ENCODE results near the gene GORASP1. TPM values are rescaled to one million over a fixed set of nuclear protein-coding genes. Genes with fewer than 3 reads are reported as not detected.

GORASP1 gene
- total RNA-seq, 1 experiment from 2014 or later: 39.4 TPM

- Histone ChIP-seq H3K36me3 (ENCODE audit: control insufficient read depth, insufficient read depth, low read length) (no peaks in the 10 kb centered on the region), H3K27ac (ENCODE audit: low read length) (no peak overlapping the region), H3K9me3 (ENCODE audit: control insufficient read depth, insufficient read depth, low read depth, low read length) (no peaks in the 10 kb centered on the region; the same call in 1 of the 2 replicates), H3K27me3 (ENCODE audit: control insufficient read depth, insufficient read depth, low read length) (no peaks in the 10 kb centered on the region), H3K4me1 (ENCODE audit: control insufficient read depth, insufficient read depth, low read length) (peaks cover 5% of the 10 kb centered on the region; the same call in 1 of the 2 replicates), H3K4me3 (ENCODE audit: low read depth in 2 of 2, low read length in 2 of 2) (no peak overlapping the region)
- POLR2A ChIA-PET: no interaction called here
- DNase-seq (ENCODE audit: low read depth, low spot score) (no peak), ATAC-seq (no peak)
- intact Hi-C loops (cut with micrococcal nuclease; ENCODE audit: unreplicated experiment) (no loop called here), in situ Hi-C loops (cut with HindIII; ENCODE audit: low pct_unique_long_range_greater_than_20kb, low sequenced_read_pairs) (no loop called here)
- CTCF ChIA-PET: no interaction called here
- no peak for TF ChIP-seq SIN3A (IDR thresholded peaks at IDR 0.05; ENCODE audit: borderline replicate concordance, insufficient read depth, low read depth, low read length)
- TF ChIP-seq TCF7L2 (IDR thresholded peaks at IDR 0.05; ENCODE audit: low read depth, low read length): no peak
- no TSS peak for BruUV-seq (replicated peaks)
These were observed 51.3 kb downstream of the GORASP1 start for GRCh38 chr3:39056151-39056550.

- Histone ChIP-seq H3K27ac (ENCODE audit: low read length) (no peak overlapping the region), H3K27me3 (ENCODE audit: control insufficient read depth, insufficient read depth, low read length) (no peaks in the 10 kb centered on the region), H3K9me3 (ENCODE audit: control insufficient read depth, insufficient read depth, low read depth, low read length) (no peaks in the 10 kb centered on the region), H3K4me3 (ENCODE audit: low read depth in 2 of 2, low read length in 2 of 2) (no peak overlapping the region), H3K4me1 (ENCODE audit: control insufficient read depth, insufficient read depth, low read length) (peaks cover 2% of the 10 kb centered on the region; the same call in 1 of the 2 replicates), H3K36me3 (ENCODE audit: control insufficient read depth, insufficient read depth, low read length) (no peaks in the 10 kb centered on the region)
- in situ Hi-C loops (cut with HindIII; ENCODE audit: low pct_unique_long_range_greater_than_20kb, low sequenced_read_pairs) (no loop called here), intact Hi-C loops (cut with micrococcal nuclease; ENCODE audit: unreplicated experiment) (no loop called here)
- BruUV-seq (replicated peaks): TSS peak; percentile 54
- ChIA-PET CTCF (no interaction called here), POLR2A (no interaction called here)
- DNase-seq (ENCODE audit: low read depth, low spot score) (no peak), ATAC-seq (no peak)
- TF ChIP-seq, protein P1, sequence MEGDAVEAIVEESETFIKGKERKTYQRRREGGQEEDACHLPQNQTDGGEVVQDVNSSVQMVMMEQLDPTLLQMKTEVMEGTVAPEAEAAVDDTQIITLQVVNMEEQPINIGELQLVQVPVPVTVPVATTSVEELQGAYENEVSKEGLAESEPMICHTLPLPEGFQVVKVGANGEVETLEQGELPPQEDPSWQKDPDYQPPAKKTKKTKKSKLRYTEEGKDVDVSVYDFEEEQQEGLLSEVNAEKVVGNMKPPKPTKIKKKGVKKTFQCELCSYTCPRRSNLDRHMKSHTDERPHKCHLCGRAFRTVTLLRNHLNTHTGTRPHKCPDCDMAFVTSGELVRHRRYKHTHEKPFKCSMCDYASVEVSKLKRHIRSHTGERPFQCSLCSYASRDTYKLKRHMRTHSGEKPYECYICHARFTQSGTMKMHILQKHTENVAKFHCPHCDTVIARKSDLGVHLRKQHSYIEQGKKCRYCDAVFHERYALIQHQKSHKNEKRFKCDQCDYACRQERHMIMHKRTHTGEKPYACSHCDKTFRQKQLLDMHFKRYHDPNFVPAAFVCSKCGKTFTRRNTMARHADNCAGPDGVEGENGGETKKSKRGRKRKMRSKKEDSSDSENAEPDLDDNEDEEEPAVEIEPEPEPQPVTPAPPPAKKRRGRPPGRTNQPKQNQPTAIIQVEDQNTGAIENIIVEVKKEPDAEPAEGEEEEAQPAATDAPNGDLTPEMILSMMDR (IDR thresholded peaks at IDR 0.05): no peak
- TF ChIP-seq SIN3A (IDR thresholded peaks at IDR 0.05; ENCODE audit: borderline replicate concordance, insufficient read depth, low read depth, low read length): no peak
- TF ChIP-seq POLR2AphosphoS5 (IDR thresholded peaks at IDR 0.05; ENCODE audit: low read depth, low read length): no peak
These were observed 53.7 kb downstream of the GORASP1 start for GRCh38 chr3:39053696-39054095.

DNA sequence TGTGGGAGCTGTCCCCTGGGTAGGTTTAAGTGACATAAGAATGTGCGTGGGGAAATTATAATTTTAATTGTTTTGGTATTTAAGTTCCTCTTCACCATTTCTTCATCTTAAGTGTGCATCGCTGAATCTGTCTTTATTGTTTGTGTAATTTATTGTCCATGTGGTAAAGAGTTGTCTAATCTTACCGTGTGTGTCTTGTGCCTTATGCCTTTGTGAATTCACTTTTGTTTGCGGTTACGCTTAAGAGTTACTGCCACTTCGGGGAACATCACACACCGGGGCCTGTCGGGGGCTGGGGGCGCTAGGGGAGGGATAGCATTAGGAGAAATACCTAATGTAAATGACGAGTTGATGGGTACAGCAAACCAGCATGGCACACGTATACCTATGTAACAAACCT, 54.8 kb downstream of the GORASP1 start:
- Histone ChIP-seq H3K36me3 (ENCODE audit: control insufficient read depth, insufficient read depth, low read length) (no peaks in the 10 kb centered on the region), H3K27ac (ENCODE audit: low read length) (peak overlapping the region; percentile 88), H3K27me3 (ENCODE audit: control insufficient read depth, insufficient read depth, low read length) (no peaks in the 10 kb centered on the region), H3K4me1 (ENCODE audit: control insufficient read depth, insufficient read depth, low read length) (peaks cover 2% of the 10 kb centered on the region; the same call in 1 of the 2 replicates), H3K4me3 (ENCODE audit: low read depth in 2 of 2, low read length in 2 of 2) (peak overlapping the region; percentile 61 to 82), H3K9me3 (ENCODE audit: control insufficient read depth, insufficient read depth, low read depth, low read length) (no peaks in the 10 kb centered on the region)
- intact Hi-C loops (cut with micrococcal nuclease; ENCODE audit: unreplicated experiment) (no loop called here), in situ Hi-C loops (cut with HindIII; ENCODE audit: low pct_unique_long_range_greater_than_20kb, low sequenced_read_pairs) (no loop called here)
- no TSS peak for BruUV-seq (replicated peaks)
- POLR2A ChIA-PET: no interaction called here
- no peak for ATAC-seq
- no peak for DNase-seq (ENCODE audit: low read depth, low spot score)
- CTCF ChIA-PET: no interaction called here
- TF ChIP-seq, protein P2, sequence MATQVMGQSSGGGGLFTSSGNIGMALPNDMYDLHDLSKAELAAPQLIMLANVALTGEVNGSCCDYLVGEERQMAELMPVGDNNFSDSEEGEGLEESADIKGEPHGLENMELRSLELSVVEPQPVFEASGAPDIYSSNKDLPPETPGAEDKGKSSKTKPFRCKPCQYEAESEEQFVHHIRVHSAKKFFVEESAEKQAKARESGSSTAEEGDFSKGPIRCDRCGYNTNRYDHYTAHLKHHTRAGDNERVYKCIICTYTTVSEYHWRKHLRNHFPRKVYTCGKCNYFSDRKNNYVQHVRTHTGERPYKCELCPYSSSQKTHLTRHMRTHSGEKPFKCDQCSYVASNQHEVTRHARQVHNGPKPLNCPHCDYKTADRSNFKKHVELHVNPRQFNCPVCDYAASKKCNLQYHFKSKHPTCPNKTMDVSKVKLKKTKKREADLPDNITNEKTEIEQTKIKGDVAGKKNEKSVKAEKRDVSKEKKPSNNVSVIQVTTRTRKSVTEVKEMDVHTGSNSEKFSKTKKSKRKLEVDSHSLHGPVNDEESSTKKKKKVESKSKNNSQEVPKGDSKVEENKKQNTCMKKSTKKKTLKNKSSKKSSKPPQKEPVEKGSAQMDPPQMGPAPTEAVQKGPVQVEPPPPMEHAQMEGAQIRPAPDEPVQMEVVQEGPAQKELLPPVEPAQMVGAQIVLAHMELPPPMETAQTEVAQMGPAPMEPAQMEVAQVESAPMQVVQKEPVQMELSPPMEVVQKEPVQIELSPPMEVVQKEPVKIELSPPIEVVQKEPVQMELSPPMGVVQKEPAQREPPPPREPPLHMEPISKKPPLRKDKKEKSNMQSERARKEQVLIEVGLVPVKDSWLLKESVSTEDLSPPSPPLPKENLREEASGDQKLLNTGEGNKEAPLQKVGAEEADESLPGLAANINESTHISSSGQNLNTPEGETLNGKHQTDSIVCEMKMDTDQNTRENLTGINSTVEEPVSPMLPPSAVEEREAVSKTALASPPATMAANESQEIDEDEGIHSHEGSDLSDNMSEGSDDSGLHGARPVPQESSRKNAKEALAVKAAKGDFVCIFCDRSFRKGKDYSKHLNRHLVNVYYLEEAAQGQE (IDR thresholded peaks at IDR 0.05; ENCODE audit: insufficient read depth in 1 of 2, low read depth in 2 of 2, low read length in 1 of 2): no peak
- no peak for TF ChIP-seq POLR2AphosphoS5 (IDR thresholded peaks at IDR 0.05; ENCODE audit: low read depth, low read length)
- no peak for TF ChIP-seq SIN3A (IDR thresholded peaks at IDR 0.05; ENCODE audit: borderline replicate concordance, insufficient read depth, low read depth, low read length)
- no peak for TF ChIP-seq TCF7L2 (IDR thresholded peaks at IDR 0.05; ENCODE audit: low read depth, low read length)
- TF ChIP-seq, protein P1 (IDR thresholded peaks at IDR 0.05): no peak
